Hepatic stellate cell (primary cell): ENCODE results near the gene GRAMD4.

Experiments used
- DNase-seq: peaks from one replicate; pipeline ENCODE4 v3.0.0; 2011; ENCODE audit warnings: low spot score

GRAMD4 gene

DNA sequence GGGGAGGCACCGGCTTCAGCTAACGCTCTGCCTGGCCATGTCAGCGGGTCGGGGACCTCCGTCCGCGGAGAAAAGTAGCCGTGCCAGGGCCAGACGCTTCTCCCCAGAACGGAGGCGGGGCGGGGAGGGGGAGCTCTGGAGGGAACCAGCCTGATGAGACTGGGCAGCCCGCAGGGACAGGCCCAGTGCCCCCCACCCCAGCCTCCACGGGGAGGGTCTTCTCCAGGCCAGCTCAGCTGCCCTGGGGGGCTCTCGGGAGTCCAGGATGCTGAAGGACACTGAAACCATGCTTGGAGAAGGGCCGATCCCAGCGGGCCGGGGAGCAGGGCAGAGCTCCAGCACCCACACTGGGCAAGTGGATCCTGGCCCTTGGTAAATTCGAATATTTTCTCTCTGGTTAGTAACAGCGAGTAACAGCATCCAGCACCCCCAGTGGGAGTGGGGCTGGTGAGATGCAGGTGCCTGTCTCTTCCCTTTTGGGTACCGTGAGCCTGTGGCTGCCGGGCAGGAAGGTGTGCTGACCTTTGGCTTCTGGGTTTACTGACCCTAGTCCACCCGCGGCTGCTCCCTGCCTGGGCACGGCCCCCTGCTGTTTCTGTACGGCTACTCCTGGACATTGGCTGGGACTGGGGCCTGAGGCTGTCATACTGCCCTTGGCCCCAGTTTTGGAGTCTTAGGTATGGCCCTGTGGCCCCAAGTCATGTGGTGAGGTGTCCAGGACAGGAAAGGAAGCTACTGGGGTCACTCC is 35.8 kb downstream of the GRAMD4 start:
- DNase-seq: no peak

DNA sequence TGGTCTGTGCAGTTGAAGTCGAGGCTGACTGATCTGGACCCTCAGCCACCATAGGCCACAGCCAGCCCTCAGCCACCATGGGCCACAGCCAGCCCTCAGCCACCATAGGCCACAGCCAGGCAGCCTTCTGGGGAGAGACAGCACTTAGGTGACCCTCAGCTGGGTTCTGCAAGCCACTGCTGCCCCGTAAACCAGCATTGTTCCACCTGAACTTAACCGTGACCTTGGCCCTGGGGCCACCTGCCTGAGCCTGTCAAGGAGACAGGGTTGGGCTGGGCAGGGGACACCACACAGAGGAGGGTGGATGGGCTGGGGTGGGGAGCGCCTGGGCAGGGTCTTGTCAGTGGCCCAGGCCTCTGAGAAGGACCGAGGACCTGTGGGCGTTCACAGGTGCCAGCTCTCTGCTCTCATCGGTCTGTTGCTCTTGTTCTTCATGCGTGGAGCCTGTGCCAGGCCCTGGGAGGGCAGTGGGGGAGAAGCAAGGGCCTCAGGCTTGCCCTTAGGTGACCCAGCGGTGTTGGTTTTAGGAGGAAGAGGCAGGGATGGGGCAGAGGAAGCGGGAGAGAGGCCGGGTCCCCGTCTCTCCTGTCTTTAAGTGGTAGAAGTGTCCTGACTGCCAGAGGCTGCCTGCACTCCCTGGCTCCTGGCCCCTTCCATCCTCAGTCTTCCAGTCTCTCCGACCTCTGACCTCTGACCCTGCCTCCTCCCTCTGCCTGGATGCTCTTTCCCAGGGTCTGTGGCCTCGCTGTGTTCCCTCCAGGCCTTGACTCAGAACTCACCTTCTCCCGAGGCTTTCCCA is 36.9 kb downstream of the GRAMD4 start:
- no peak for DNase-seq

DNA sequence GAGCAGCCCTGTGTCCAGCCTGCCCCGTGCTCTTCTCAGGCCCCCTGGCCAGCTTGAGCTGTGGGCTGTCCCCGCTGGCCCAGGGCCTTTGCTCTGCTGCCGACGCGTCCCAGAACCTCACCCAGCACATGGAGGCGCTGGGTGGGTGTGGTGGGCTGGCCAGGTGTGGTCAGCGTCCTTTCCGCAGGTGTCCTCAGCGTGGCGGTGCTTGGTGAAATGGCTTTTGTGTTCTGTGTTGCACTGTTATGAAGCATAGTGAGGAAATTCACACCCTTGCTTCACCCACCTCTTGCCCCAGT is 37.4 kb downstream of the GRAMD4 start:
- no peak for DNase-seq

DNA sequence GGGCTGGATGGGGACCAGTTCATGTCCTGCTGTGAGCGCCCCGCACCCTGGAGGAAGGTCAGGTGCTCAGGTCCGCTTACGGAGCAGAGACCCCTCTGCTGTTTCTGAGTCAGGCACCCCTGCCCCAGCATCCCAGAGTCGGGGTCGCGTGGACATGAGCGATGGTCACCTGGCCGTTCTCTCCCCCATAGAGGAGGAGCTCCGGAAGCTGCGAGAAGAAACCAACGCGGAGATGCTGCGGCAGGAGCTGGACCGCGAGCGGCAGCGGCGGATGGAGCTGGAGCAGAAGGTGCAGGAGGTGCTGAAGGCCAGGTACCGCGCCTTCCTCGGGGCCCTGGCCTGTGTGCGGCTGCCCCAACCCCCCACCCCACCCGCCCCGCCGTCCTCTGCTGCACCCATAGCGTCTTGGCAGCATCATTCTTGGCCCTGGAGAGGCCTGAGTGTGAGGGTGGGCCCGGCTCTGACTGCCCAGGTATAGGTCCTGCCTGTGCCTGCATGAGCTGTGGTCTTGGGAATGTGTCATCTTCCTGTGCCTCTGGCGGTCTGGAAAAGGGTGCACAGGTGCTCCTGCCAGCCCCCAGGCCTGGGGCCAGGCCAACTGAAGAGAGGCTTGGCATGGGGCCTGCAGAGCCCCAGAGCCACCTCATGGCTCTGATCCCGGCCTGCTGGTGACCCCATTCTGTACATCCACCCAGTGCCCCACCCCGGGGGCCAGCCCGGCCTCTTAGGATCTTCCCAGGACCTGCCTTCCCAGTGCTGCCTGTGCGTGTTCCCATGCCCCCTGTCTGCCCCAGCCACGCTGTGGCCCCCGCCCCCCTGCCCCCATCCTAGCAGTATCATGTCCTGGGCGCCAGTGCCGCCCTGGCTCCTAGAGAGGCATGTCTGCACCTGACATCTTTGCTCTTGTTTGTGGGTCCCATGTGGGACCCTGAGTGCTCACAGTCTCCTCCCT is 38.1 kb downstream of the GRAMD4 start:
- no peak for DNase-seq

DNA sequence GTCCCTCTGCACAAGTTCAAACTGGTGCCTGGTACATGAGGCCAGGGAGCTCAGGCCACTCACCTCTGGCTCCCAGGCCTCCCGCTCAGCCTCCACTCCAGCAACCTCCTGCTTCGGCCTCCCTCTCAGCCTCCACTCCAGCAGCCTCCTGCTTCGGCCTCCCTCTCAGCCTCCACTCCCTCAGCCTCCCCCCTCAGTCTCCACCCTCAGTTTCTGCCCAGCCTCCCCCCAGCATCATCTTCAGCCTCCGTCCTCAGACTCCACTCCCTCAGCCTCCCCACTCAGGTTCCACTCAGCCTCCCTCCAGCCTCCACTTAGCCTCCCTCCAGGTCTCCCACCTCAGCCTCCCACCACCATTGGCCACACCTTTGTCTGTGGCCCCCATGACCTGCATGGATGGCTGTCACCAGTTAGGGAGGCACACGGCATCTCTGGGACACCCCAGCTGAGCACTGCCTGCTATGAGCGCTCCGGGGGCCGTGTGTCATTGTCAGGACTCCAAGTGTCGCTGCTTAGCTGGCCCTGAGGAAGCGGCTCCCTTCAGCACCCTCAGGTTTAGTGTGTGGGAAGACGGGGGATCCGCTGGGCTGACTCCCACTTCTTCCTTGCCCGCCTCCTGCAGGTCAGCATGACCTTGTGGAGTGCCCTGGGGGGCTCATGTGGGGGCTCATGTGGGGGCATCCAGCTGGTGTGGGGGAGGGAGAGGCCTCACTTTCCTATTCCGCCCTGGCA is 39.0 kb downstream of the GRAMD4 start:
- DNase-seq: no peak

DNA sequence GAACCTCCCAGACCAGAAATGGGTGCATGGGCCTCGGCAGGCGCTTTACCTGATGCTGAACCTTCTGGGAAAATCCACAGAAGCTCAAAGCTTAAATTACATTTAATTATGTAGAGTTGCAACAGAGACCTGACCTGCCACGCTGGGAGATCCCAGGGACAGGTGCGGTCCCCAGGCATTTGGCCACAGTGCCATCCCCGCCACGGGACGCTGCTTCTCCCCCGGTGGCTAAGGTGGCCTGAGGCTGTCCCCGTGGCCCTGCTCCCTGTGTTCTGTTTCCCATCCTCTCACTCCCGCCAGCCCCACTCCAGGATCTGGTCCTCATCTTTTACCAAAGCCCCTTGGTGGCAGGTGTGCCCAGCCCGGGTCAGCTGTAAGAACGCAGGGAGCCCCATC is 39.6 kb downstream of the GRAMD4 start:
- no peak for DNase-seq

DNA sequence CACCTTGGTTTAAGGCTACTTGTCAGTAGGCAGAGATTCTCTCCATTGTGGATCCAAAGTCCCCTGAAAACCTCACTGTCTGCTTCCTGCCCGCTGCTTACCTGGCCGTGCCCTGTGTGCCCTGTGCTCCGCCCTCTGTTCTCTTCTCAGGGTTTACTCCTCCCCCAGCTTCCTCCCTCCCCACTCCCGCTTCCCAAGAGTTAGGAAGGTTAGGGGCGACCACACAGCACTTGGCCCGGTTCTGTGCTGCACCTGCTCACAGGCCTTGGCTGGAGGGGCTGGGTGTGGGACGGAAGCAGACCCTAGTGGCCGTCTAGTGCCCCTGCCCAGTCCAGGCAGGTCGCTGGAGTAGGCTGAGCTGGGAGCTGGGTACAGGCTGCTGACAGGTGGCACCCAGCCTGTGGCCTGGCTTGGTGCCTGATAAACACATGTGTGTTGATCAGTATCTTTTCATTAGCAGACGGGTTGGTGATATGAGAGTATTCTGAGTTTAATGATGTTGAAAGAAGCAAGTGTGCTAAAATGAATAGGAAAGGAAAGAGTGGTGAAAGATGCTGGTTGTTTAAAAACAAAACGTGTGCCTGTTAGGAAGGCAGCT is 40.5 kb downstream of the GRAMD4 start:
- no peak for DNase-seq

DNA sequence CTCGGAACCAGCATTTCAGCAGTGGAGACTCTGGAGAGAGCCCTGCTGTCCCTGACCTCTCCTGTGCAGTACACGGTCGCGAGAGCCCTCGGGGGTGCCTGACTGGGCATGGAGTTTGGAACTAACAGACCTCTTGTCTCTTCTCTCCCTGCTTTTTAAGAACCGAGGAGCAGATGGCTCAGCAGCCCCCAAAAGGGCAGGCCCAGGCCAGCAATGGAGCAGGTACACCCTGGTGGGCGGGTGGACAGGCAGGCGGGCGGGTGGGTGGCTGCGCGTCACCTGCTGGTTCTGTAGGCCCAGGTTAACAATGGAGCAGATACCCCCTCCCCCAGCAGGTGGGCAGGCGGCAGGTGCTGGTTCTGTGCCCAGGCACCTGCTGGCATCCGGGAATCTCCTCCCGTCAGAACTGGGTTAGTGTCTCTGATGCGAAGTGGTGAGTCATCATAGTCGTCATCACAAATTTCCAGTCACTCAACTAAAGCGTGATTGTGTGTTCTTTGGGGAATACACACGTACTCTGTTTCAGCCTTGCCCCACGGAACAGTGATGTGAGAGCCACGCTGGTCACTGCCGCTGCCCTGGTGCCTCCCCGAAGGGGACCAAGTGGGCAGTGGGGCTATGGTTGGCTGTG is 41.1 kb downstream of the GRAMD4 start:
- DNase-seq: no peak

DNA sequence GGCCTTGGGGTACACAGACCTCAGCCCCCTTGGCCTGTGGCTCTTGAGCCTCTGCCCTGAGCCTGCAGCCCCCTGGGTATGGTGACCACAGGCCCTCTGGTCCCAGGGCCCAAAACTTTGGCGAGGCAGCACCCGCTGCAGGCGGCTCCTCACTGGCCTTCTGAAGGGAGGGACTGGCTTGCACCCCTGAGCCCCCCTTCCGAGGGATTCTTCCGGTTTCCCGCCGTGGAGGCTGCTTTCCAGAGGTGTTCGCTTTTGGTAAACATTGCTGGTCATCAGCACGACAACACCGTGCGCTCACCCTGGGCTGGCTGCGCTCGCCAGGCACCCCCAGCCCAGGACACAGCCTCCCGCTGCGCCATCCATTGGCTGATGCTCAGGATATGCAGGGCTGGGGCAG is 42.0 kb downstream of the GRAMD4 start:
- no peak for DNase-seq

DNA sequence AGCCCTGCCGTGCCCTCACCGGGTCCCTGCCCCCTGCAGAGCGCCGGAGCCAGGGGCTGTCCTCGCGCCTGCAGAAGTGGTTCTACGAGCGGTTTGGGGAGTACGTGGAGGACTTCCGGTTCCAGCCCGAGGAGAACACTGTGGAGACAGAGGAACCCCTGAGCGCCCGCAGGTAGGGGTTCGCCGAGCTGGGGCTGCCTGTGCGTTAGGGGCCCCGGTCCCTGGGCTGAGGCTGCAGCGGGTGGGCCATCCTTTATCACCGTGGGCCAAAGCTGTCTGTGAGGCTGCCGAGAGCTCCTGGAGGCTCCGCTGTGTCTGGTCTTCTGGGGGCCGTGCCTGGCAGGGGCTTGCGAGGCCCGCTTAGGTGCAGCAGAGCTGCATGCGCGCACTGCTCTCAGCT is 42.8 kb downstream of the GRAMD4 start:
- DNase-seq: no peak

DNA sequence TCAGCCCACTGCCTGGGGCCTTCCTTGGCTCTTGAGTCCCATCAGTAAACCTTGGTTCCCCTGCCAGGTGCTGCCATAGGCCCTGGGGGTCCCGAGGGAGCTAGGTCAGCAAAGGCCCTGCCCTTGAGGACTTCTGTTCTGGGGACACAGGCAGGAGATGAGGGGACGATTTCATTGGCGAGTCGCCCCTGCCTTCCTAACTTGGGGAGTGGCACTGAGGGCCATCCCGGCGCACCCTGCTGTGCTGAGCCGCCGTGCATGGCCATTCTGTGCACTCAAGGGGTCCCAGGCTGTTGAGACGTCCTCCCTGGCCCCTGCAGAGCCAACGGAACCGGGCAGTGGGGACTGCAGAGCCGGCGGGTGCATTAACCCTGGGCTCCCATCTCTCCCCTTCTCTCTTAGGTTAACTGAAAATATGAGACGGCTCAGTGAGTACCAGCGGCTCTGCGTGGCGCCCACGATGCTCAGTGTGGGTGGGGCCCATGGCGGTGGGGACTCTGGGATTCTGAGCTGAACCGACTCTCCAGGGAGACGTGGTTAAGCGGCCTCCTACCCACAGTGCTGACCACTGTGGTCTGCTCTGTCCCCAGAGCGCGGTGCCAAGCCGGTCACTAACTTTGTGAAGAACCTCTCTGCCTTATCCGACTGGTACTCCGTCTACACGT is 43.4 kb downstream of the GRAMD4 start:
- DNase-seq: no peak

DNA sequence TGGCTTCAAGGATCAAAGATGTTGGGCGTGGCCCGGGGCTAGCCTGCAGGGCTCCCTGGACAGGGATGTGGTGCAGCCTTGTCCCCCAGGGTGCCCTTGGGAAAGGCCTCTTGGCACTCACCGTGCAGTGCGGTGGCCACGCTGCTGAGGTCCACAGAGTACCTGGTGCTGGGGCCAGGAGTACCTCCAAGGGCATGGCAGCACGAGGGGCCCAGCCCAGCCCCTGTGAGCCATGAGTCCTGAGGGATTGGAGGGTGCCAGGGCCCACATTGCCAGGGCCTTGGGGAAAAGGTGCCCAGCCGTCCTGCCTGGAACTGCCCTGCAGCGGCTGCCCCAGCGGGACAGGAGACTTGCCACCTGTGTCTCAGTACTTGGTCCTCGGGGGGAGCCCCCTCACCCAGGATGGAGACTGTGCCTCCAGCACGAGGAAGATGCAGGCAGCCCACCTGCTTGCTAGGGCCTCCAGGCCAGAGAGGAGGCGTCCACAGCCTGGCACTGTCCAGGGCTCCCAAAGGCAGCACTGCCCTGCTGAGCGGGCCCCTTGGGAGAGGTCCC is 44.2 kb downstream of the GRAMD4 start:
- DNase-seq: no peak

DNA sequence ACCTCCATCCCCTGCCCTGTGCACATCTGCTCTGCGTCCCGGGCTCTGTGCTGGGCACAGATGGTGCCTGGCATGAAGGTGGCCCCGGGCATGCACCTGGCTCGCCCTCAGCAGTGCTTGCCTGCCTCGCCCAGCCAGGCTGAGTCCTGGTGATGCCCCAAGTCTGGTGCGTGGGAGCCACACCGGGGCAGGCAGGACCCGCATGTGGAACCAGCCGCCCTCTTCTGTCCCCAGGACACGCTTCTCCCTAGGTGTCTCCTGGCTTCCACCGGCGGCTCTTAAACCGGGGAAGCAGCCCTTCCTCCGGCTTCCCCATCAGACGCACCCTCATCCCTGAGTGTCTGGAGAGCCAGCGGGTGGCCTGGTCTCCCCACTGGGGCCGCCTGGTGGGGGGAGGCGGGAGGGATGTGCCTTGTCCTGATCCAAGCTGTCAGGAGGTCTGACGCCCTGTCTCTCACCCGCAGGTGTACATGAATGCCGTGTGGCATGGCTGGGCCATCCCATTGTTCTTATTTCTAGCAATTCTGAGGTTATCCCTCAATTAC is 45.0 kb downstream of the GRAMD4 start:
- DNase-seq: no peak

DNA sequence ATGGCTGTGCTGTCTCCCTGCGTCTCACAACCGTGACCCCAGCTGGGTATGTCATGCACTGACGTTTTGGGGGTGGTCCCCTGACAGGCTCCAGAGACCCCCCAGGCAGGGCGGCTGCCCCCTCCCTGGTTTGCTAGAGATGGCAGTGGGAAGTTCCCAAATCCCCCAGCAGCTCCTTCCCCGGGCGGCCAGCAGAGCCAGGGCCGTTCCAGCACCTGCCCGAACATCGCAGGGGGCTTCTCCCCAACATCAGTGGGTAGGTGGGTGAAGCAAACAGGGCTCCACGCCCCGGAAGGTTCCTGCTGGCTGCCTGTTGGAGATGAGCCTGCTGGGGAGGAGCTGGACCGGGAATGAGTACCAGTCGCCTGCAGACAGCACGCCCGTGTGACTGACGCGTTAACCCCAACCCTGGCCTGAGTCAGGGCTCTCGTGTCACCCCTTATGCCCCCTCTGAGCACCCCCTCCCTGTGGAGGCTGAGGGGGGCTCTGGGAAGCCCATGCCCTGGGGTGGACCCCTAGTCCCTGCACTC is 45.6 kb downstream of the GRAMD4 start:
- DNase-seq: no peak

DNA sequence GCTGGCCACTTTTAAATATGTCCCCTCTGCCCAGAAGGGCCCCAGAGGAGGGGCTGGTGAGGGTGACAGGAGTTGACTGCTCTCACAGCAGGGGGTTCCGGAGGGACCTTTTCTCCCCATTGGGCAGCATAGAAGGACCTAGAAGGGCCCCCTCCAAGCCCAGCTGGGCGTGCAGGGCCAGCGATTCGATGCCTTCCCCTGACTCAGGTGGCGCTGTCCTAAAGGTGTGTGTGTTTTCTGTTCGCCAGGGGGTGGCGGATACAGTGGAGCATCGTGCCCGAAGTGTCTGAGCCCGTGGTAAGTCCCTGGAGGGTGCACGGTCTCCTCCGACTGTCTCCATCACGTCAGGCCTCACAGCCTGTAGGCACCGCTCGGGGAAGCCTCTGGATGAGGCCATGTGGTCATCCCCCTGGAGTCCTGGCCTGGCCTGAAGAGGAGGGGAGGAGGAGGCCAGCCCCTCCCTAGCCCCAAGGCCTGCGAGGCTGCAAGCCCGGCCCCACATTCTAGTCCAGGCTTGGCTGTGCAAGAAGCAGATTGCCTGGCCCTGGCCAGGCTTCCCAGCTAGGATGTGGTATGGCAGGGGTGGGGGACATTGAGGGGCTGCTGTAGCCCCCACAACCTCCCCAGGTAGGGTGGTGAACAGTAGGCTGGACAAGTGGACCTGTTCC is 46.5 kb downstream of the GRAMD4 start:
- DNase-seq: no peak

DNA sequence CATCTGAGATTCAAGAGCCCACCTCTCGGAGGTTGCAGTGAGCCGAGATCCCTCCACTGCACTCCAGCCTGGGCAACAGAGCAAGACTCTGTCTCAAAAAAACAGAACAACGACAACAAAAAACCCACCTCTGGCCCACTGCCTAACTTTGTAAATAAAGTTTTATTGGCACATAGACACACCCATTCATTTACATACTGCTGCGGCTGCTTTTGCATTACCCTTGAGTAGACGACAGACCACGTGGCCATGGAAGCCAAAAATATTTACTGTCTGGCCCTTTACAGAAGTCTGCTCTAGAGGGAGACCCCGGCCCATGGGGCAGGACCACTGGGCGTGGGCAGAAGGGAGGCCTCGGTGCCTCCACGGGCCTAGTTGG is 47.0 kb downstream of the GRAMD4 start:
- no peak for DNase-seq

DNA sequence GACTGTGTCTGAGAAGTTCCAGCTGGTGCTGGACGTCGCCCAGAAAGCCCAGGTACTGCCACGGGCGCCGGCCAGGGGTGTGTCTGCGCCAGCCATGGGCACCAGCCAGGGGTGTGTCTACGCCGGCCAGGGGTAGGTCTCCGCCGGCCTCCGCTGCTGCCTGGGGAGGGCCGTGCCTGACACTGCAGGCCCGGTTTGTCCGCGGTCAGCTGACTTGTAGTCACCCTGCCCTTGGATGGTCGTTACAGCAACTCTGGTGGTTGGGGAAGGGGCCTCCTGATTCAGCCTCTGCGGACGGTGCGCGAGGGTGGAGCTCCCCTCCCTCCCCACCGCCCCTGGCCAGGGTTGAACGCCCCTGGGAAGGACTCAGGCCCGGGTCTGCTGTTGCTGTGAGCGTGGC is 47.9 kb downstream of the GRAMD4 start:
- DNase-seq: no peak

DNA sequence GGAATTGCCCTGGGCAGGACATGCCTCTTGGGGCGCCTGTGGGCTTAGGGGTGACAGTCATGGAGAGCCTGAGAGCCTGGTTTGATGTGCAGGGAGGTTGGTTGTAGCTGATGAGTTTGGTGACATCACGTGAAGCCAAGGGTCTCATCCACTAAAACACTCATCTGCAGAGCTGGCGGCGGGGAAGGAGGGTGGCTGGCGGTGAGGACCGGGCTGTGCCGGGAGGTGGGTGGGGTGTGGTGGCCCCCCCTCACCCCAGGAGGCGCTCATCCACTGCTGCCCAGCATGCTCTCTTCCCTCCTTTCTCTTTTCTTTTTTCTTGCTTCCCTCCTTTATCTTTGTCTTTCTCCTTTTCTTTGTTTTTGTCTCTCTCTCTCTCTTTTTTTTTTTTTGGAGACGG is 49.0 kb downstream of the GRAMD4 start:
- no peak for DNase-seq

DNA sequence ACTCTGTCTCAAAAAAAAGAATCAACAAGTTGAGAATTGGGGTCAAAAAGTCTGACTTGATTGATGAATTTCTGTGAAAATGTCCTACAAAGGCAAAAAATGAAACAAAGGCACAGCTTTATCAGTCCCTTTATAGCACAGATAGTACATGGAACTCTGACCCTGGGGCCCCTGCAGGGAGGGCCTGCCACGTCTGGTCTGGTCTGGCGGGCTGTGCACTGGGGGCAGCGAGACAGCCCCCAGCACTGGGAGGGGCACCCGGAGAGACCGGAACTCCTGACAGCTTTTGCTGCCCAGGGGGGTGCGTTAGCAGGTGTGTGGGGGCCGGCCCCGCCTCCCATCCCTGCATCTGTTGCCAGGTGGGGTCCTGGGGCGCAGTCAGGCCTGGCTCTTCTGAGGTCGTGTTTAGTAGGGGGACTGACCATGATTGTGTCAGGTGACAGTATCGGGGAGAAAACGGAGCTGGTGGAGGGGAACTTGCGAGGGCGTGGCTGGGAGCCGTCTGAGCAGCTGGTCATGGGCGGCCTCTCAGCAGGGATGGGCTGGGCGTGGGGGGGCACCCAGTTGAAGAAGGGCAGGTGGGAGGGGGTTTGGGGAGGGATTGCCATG is 51.7 kb downstream of the GRAMD4 start:
- DNase-seq: no peak
